Daoy (cell line): ENCODE data around the gene MASP2. TPM values are rescaled to one million over a fixed set of nuclear protein-coding genes. Genes with fewer than 3 reads are reported as not detected.
"Not testable (repeated sequence)": the region's sequence is repeated elsewhere in the genome, so short reads cannot be mapped to it uniquely, and the experiment has no call there.

ENCODE experiments used
- DNase-seq: peaks from one replicate; pipeline ENCODE4 v3.0.0-alpha.2; 2015; ENCODE audit warnings: low read depth
- total RNA-seq: library from RNA; depleted of rRNA; stranded (reverse); fragments of >200 nt; shearing (Covaris generic); gene quantifications from 2 replicates; pipeline ENCODE4 v1.2.3, GENCODE V29; 2014; rRNA removed

The MASP2 gene
- total RNA-seq, 1 experiment from 2014 or later: not detected

DNA sequence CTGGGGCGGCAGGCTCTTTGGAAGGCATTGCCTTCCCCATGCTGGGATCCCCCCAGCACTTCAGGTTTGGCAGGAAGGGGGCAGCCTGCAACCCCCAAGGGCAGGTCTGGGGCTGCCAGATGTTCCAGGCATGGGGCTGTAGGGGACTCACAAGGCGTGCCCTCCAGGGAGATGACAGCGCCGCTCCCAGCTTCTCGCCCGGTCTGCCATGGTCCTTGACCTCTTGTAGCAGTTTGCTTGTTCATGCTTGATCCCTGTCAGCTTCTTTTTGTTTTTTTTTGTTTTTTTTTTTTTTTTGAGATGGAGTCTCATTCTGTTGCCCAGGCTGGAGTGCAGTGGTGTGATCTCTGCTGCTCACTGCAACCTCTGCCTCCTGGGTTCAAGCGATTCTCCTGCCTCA, 56.2 kb downstream of the MASP2 start:
- DNase-seq: no peak

DNA sequence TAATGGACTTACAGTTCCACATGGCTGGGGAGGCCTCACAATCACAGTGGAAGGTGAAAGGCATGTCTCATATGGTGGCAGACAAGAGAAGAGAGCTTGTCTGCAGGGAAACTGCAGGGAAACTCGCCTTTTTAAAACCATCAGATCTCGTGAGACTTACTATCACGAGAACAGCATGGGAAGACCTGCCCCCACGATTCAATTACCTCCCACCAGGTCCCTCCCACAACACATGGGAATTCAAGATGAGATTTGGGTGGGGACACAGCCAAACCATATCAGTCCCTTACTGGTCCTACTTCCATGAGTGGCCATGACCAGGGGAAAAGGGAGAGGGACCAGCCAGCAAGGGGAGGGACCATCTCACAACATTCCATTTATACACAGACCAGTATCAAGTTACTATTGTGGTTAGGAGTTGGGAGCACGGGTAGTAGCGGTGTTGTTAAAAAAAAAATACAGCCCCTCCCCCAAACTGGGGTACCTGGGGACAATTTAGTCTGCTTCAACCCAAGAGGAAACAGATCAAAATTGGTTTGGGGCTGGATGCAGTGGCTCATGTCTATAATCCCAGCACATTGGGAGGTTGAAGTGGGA, 57.0 kb downstream of the MASP2 start:
- DNase-seq: not testable (repeated sequence)

DNA sequence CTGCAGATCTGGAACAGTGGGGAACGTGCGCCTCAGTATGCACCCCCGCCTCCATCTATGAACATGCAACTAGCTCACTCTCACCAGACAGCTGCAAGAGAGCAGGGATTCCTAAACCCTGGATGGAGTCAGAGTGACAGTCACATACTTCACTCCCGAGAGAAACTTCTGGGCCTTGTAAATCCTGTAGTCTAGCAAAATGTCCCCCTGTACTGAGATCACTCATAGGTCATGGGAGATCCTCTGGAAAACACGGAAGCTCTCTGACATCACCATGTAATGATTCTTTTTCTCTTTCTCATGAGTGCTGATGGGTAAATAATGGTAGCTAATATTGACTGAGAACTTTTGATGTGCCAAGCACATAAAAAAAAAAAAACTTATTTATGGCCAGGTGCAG, 57.9 kb downstream of the MASP2 start:
- no peak for DNase-seq

DNA sequence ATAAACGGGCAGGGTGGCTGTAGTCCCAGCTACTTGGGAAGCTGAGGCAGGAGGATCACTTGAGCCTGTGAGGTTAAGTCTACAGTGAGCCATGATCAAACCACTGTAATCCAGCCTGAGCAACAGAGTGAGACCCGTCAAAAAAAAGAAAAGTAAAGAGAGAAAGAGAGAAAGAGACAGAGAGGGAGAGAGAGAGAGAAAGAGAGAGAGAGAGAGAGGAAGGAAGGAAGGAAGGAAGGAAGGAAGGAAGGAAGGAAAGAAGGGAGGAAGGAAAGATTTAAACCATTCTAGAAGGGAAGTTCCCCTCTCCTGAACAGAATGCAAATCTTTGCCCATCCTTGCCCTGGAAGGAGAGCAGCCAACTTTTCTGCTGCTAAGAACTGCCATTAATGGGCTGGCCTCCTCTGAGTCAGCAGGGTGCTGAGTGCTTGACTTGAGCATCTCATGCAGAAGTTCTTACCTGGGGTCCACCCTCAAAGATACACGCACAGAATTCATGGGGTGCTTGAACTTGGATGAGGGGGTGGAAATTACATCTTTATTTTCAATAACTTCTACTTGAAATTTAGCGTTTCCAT, 59.1 kb downstream of the MASP2 start:
- DNase-seq: no peak

DNA sequence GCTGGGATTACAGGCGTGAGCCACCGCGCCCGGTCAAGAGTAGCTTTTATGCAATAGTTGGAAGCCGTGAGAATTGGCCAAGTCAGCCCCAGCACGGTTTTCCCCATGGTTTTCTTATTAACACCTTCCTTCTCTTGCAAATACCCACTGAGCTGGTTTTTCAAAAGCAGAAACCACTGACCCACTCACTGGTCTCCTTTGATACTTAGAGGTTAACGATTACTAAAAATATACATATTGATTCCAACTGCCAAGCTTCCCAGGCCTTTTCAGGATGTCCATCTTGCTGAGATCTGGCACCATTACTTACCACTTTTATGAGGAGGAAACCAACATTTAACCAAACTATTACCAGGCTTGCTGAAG, 60.5 kb downstream of the MASP2 start:
- no peak for DNase-seq

DNA sequence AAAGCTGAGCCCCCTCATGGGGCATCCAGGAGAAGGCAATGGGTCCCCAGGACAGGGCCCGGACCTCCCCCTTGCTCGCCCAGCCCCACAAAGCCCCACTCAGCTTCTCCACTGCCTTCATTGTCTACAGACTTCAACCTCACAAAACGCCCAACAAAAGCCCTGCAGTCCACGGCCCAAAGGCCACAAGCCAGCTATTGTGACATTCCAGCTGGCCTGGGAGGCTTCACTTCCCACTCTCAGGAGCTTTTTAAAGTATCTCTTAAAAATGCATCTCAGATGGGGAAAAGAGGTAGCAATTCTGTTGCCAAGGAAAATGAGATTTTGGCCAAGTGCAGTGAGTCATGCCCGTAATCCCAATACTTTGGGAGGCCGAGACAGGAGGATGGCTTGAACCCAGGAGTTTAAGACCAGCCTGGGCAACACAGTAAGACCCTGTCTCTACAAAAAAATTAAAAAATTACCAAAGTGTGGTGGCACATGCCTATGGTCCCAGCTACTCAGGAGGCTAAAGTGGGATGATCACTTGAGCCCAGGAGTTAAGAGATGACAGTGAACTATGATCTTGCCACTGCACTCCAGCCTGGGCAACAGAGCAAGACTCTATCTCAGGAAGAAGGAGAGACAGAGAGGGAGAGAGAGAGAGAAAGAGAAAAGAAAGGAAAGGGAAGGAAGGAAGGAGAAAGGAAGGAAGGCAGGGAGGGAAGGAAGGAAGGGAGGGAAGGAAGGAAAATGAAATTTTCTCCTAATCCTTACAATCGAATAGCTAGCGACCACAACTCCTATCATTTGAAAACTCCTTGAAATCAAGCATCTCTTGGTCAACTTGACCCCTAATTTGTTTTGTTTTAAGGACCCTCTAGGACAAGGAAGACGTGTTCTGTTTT, 66.0 kb downstream of the MASP2 start:
- DNase-seq: no peak

DNA sequence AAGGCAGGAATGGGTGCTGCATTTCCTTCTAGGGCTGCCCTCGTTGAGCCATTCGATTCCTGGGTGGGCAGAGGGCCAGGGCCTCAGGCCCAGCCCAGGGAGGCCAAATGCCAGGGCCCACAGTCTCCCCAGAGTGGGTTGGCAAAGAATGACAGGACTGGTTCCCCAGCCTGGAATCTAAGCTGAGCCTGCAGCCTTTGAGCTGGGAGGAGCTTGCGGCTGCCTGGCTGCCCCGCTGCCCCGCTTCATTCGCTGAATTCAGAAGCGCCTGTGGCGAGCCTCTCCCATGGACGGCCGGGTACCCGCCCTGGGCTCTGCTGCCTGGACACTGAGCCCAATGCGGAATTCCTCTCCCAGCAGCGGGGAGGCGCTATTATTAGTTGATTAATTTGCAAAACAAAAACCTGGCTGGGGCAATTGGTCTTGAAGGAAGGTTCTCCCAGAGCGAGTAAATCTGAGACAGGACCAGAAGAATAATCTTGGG, 66.9 kb downstream of the MASP2 start:
- DNase-seq: peak; percentile 85

DNA sequence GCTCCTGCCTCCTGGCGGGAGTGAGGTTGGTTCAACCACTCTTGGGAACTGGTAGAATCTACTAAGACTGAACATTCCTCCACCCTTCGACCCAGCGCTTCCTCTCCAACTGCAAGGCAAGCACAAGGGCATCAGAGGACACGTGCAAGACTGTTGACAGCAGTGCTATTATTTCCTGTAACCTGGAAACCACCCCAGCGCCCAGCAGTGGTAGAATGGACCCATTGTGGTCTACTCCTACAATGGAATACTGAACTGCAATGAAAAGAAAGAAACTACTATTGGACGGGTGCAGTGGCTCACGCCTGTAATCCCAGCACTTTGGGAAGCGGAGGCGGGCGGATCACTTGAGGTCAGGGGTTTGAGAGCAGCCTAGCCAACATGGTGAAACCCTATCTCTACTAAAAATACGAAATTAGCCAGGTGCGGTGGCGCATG, 67.5 kb downstream of the MASP2 start:
- peak; percentile 58 for DNase-seq

DNA sequence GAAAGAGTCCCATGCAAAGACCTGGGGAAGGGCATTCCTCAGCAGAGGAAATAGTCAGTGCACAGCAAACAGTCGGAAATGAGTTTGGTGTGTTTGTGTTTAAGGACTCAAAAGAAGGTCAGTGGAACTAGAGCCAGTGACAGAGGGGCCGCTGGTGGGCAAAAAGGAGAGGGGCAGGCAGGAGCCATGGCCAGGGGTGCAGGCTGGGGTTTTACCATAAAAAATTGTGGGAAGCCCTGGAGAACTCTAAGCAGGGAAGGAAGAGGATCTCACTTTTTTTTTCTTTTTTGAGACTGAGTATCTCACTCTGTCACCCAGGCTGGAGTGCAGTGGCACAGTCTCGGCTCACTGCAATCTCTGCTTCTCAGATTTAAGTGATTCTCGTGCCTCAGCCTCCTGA, 68.3 kb downstream of the MASP2 start:
- no peak for DNase-seq

Other genes with a start within 250 kb of the MASP2 start
- gene TARDBP, start 34.6 kb downstream of the MASP2 start, total RNA-seq: 102 and 107 TPM in 2 replicates
- 26.6 and 40.4 TPM in 2 replicates for gene SRM, start 12.8 kb upstream of the MASP2 start, total RNA-seq
- 69.1 and 71.2 TPM in 2 replicates for gene EXOSC10, start 52.6 kb upstream of the MASP2 start, total RNA-seq
- gene ANGPTL7, start 142.1 kb upstream of the MASP2 start, total RNA-seq: not detected in 2 replicates
- 34.8 and 42.5 TPM in 2 replicates for gene MTOR, start 215.3 kb upstream of the MASP2 start, total RNA-seq
- 13.8 and 15.3 TPM in 2 replicates for gene UBIAD1, start 226.0 kb upstream of the MASP2 start, total RNA-seq